GM12891 (cell line): ENCODE data around the gene RGL2.

Experiments used
- POLR2A ChIP-seq: IDR thresholded peaks from 2 replicates; pipeline ENCODE4 v1.6.1; 2011; ENCODE audit warnings: low read depth, low read length, control low read depth
- POLR2AphosphoS5 ChIP-seq: IDR thresholded peaks from 2 replicates; pipeline ENCODE4 v1.6.1; 2011; ENCODE audit warnings: low read depth, low read length, control low read depth
- TAF1 ChIP-seq: IDR thresholded peaks from 2 replicates; pipeline ENCODE4 v1.6.1; 2011; ENCODE audit warnings: low read depth, low read length, control low read depth

GRCh38 chr6:33297956-33298772 lies 578 bp downstream of the RGL2 start:
- TF ChIP-seq POLR2A = no peak
- TF ChIP-seq TAF1 = no peak
- 0 out of 2 replicates have a peak, but pooled peaks have one; percentile 50 for TF ChIP-seq POLR2AphosphoS5
